Psoas muscle (tissue), 8 donors: ENCODE data around the gene WDR38. TPM values are rescaled to one million over a fixed set of nuclear protein-coding genes. Genes with fewer than 3 reads are reported as not detected.

ENCODE experiments used
- ATAC-seq, 4 donors: fragments of 200-7000 bp; cut with Tn5 transposase; one replicate each; pipeline ENCODE4 v1.9.1; 2020; ENCODE audit warnings: moderate library complexity in 3 of 4, mild to moderate bottlenecking in 2 of 4
- DNase-seq, 2 donors: peaks; one replicate each; pipeline ENCODE4 v3.0.0-alpha.2; 2020
- H3K27ac ChIP-seq: fragments of 200-600 bp; one replicate; pipeline ENCODE4 v1.8.0; 2022
- H3K27me3 ChIP-seq, 3 donors: fragments of 200-600 bp in 1 of 3; one replicate each; pipeline versions ENCODE4 v1.6.1 to v1.8.0; 2013 to 2022; ENCODE audit warnings: low read length in 2 of 3, mild to moderate bottlenecking in 2 of 3, moderate library complexity in 1 of 3; ENCODE audit not compliant: insufficient read depth in 3 of 3
- H3K36me3 ChIP-seq, 2 donors: fragments of 200-600 bp in 1 of 2; one replicate each; pipeline versions ENCODE4 v1.6.1 to v1.8.0; 2013 to 2022; ENCODE audit warnings: low read depth in 1 of 2, mild to moderate bottlenecking in 1 of 2, moderate library complexity in 1 of 2; ENCODE audit not compliant: insufficient read depth in 1 of 2
- H3K4me1 ChIP-seq: fragments of 200-600 bp; one replicate; pipeline ENCODE4 v1.8.0; 2022
- H3K4me3 ChIP-seq: fragments of 200-600 bp; one replicate; pipeline ENCODE4 v1.8.0; 2022; ENCODE audit warnings: mild to moderate bottlenecking
- H3K9me3 ChIP-seq: fragments of 200-600 bp; one replicate; pipeline ENCODE4 v1.8.0; 2022
- WGBS, 3 donors: extraction: QIAGEN DNeasy Blood & Tissue Kit; methylation state at CpG; one replicate each; pipeline versions ENCODE4 v1.1.6 to v1.1.7; 2013; 5-methylcytosine and 5-hydroxymethylcytosine counted together
- intact Hi-C, 2 donors: fragments of 100-400 bp; cut with DNase I; formaldehyde crosslinking; loops; one replicate each; pipeline versions ENCODE4 v1.11.0 to v1.14.2; 2022
- polyA plus RNA-seq, 3 donors: library from polyadenylated mRNA; stranded (reverse); fragments of 200-250 nt; gene quantifications; one replicate each; pipeline ENCODE4 v1.2.3, GENCODE V29; 2013
- total RNA-seq, 4 donors: library from RNA; stranded (reverse); fragmentation: NEBNext Ultra II Directional in 2 of 4; extraction: Animal tissue kit (Norgen Biotek cat#: 25700) in 2 of 4; gene quantifications; one replicate each; pipeline versions ENCODE4 v1.2.1 to v1.2.4, GENCODE V29; 2021 to 2023
- TF ChIP-seq, protein P1 (sequence below): fragments of 200-600 bp; IDR thresholded peaks from one replicate; pipeline ENCODE4 v1.8.0; 2022; ENCODE audit warnings: antibody characterized with exemption
- donor health status: healthy with polysubstance abuse.
- donor health status: DM: no; HTN: no; CAD: no; lungs with moderate emphysema.
- donor health status: Bipolar disorder and iron deficiency.
- donor health status: healthy.
- donor health status: DM: yes; HTN: yes; CAD: no.
- donor health status: DM: no; HTN: no; CAD: no.
- donor health status: DM: no; HTN: no; CAD: no.
- donor health status: DM: yes; HTN: yes; CAD: no.

WDR38 gene
- total and polyA plus RNA-seq, 7 donors = 0.05 TPM; not detected in 6

DNA sequence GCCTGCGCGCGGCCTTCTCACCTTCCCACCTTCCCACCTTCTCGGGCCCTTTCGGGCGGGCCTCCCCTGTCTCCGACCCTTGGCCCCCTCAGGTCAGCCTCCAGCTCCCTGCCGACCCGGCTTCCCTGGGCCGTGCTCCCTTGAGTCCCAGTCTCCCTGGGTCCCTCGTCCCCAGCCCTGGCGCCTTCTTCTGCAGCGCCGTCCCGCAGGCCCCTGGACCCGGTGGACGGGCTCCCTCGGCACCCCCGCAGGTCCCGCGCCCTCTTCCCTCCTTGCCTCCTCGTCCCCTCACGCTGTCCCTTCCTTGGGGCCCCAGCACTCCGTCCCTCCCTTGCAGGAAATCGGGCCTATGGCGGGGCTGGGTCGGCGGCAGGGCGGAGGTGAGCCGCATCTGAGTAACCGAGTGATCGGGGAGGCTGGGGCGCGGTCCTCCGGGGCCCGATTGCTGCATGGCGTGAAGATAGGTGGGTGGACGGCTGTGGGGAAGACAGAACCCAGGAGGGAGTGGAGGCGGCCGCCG lies 16.3 kb downstream of the WDR38 start:
- H3K27ac ChIP-seq = peak overlapping the region; percentile 99
- H3K4me3 ChIP-seq = peak overlapping the region; percentile 93
- TF ChIP-seq, protein P1, sequence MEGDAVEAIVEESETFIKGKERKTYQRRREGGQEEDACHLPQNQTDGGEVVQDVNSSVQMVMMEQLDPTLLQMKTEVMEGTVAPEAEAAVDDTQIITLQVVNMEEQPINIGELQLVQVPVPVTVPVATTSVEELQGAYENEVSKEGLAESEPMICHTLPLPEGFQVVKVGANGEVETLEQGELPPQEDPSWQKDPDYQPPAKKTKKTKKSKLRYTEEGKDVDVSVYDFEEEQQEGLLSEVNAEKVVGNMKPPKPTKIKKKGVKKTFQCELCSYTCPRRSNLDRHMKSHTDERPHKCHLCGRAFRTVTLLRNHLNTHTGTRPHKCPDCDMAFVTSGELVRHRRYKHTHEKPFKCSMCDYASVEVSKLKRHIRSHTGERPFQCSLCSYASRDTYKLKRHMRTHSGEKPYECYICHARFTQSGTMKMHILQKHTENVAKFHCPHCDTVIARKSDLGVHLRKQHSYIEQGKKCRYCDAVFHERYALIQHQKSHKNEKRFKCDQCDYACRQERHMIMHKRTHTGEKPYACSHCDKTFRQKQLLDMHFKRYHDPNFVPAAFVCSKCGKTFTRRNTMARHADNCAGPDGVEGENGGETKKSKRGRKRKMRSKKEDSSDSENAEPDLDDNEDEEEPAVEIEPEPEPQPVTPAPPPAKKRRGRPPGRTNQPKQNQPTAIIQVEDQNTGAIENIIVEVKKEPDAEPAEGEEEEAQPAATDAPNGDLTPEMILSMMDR = no peak
- peaks cover 0 to 14% of the 10 kb centered on the region in 2 donors for H3K36me3 ChIP-seq
- H3K27me3 ChIP-seq = no peaks in the 10 kb centered on the region
- no peaks in the 10 kb centered on the region for H3K9me3 ChIP-seq
- H3K4me1 ChIP-seq = peaks cover 48% of the 10 kb centered on the region
- no peak for DNase-seq
- peak in 2 of 4 donors; percentile 2 for ATAC-seq
- WGBS, 3 donors = 0% methylated on average over 37 to 40 of the region's 41 CpGs
- intact Hi-C loops = loop anchor here in 1 of 2 donors (2.0 kb wide), 1 partner anchor 71 kb away; the partner anchor contains the start of gene GOLGA1

DNA sequence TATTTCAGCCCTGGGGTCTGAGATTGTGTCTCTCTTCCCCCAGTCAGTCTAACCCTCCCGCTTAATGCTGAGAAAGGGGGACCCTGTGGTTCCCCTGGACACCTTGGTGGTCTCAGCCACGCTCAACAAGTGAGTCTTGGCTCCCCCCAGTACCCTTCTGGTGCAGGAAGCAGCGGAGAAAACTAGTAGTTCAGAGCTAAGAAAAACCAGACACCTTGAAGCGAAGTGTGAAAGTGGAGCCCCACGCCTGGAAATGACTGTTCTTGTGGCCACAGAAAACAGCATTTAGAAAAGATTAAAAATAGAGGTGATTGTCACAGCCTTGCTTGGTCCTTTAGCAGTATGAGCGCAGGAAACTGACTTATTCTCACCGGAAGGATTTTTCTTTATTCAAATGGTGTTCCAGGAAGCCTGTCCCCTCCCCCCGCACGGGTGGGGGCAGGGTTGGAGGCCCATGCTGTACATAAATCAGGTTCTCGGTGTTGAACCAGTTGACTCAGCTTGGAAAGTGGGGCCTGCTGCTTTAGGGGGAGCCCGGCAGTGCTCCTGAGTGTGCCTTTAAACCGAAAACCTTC lies 16.8 kb downstream of the WDR38 start:
- TF ChIP-seq, protein P1 = no peak
- Histone ChIP-seq H3K27me3 (no peaks in the 10 kb centered on the region), H3K36me3 (peaks cover 0 to 19% of the 10 kb centered on the region in 2 donors), H3K4me1 (peaks cover 48% of the 10 kb centered on the region), H3K4me3 (peak overlapping the region; percentile 93), H3K9me3 (no peaks in the 10 kb centered on the region), H3K27ac (peak overlapping the region; percentile 99)
- ATAC-seq = no peak
- peak in 1 of 2 donors; percentile 50 for DNase-seq
- 7 to 12% (median 11%) methylated on average over 12 of the region's 12 CpGs for WGBS, 3 donors
- intact Hi-C loops = loop anchor here in 1 of 2 donors (2.0 kb wide), 1 partner anchor 71 kb away; the partner anchor contains the start of gene GOLGA1

DNA sequence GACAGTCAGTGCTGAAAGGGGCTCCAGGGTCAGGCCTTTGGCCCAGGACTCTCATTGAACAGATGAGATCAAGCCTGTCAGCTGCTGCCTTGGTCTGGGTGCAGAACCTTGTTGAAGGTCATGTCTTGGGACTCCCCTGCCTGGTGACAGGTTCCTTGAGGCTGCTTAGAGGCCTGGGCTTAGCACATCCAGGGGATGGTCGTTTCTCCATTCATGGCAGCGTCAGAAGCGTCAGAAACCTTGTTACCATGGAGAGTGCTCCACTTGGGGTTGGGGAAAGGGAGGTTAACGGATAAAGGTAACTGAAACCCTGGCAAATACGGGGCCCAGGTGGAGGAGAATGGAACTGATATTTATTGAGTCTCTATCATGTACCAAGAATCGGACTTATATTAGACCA lies 17.5 kb downstream of the WDR38 start:
- no peaks in the 10 kb centered on the region for H3K27me3 ChIP-seq
- 50 to 67% (median 52%) methylated on average over 6 of the region's 6 CpGs for WGBS, 3 donors
- no peak for ATAC-seq
- peaks cover under 1 to 25% of the 10 kb centered on the region in 2 donors for H3K36me3 ChIP-seq
- H3K4me1 ChIP-seq = peaks cover 48% of the 10 kb centered on the region
- peak overlapping the region; percentile 93 for H3K4me3 ChIP-seq
- DNase-seq = no peak
- intact Hi-C loops = no loop called here
- TF ChIP-seq, protein P1 = no peak
- no peaks in the 10 kb centered on the region for H3K9me3 ChIP-seq
- H3K27ac ChIP-seq = peak overlapping the region; percentile 99

DNA sequence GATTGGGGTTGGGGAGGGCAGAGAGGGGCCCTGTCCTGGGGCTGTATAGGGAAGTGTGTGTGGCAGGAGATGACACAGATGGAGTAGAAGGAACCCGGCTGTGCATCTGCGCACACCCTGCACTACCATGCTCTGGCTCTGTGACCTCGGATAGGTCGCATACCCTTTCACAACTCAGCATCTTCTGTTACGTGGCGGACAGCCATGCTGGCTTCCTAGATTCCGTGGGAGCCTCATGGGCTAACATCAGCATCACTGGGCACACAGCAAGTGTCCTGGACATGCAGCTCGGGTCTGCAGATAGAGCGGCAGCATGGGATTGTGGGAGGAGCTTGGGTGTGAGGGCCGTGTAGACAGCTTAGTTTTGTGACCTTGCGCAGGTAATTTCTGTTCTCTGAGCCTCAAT lies 17.9 kb downstream of the WDR38 start:
- no peak for DNase-seq
- Histone ChIP-seq H3K27ac (peak overlapping the region; percentile 99), H3K27me3 (no peaks in the 10 kb centered on the region), H3K36me3 (peaks cover 4 to 30% of the 10 kb centered on the region in 2 donors), H3K9me3 (no peaks in the 10 kb centered on the region), H3K4me3 (peak overlapping the region; percentile 93), H3K4me1 (peaks cover 48% of the 10 kb centered on the region)
- intact Hi-C loops = no loop called here
- TF ChIP-seq, protein P1 = no peak
- 44 to 72% (median 49%) methylated on average over 11 of the region's 11 CpGs for WGBS, 3 donors
- peak in 2 of 4 donors; percentile 7 to 24 for ATAC-seq
